GM19035 (cell line): ENCODE measurements around the gene COL27A1.

Source experiments
- ATAC-seq: cut with Tn5 transposase; IDR thresholded peaks from one replicate; pipeline ENCODE4 v1.9.1; 2021; ENCODE audit not compliant: unreplicated experiment

COL27A1 gene

DNA sequence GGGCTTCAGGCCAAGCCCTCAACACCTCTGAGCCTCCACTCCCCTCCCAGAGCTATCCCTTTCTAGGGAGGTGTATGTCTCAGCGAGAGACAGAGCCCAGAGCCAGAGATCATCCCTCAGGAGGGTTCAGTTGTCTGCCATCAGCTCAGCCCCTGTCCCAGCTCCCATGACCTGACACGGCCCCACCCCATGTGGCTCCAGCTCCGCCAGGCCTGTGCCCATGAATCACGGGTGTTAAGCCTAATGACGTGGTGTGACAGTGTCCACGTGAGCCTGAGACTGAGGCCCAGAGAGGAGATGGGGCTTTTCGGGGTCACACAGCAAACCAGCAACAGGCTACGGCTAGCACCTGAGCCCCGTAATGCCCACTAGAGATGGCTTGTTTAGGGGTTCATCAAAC lies 106.7 kb downstream of the COL27A1 start:
- no peak for ATAC-seq

DNA sequence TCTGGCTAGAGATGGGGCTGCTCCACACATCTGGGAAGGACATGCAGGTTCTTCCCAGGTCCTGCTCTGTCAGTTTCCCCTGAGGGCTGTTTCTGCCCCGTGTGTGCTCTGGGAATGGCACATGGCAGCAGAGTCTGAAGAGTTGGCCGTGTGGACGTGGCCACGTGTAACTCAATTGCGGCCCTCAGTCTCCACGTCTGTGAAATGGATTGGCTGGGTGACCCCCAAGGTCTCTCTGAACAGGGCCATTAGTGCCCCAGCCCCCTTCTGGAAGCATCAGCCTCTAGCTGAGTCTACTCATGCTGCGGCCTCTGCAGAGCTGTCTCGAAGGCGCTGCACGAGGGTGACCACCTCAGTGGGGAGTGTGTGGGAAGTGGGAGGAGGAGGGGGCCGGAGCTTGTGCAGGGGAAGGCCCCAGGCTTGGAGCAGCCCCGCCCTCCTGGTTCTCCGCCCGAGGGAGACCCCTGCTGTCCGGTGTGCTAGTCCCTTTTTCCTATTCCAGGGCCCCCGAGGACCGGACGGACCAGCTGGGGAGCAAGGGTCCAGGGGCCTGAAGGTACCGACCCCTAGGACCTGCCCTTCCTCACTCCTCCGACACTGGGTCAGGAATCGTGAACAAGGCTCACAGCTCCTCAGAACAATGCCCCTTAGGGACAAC lies 108.6 kb downstream of the COL27A1 start:
- no peak for ATAC-seq

DNA sequence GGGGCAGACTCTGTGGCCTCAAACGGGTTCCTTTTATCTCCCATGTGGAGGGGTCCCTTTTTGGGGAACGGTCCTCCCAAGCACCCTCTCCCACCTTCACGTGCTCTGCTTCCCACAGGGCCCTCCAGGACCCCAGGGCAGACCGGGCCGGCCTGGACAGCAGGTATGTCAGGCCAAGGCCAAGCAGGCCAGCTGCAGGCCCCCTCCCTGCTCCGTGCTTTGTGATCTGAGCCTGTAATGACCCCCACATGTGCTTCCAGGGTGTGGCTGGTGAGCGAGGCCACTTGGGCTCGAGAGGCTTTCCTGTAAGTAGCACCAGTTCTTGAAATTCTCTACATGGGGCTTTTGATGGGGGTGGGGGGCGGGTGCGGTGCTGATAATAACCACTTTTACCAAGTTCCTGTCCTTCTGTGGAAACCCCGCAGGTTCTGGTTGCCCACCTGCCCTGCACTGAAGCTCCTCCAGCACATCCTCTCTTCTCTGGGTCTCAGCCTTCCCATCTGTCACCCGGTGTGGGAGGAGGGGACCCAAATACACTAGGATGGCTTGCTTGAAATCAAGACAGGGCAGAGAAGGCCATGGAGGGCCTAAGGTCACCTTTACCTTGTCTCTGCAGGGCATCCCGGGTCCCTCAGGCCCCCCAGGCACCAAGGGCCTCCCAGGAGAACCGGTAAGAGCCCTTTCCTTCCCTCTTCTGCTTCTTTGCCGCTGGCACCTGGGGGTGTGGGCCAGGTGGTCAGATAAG lies 109.6 kb downstream of the COL27A1 start:
- no peak for ATAC-seq

DNA sequence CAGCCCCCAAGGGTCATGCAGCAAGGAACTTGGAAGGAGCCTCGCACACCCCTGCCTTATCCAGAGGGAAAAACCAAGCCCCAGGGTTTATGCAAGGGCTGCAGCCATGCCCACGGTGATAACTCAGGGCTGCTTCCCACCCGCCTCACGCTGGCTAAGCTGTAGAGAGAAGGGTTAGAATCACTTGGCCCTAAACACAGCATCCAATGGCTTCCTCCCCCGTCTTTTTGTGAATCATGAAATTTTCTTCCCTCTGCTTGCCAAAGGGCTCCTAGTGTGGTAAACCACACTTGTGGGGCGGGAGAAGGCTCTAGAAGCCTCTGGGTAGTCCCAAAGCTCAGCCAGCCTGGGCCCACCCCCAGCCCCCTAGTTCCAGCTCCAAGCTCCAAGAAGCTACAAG lies 111.6 kb downstream of the COL27A1 start:
- ATAC-seq = no peak

DNA sequence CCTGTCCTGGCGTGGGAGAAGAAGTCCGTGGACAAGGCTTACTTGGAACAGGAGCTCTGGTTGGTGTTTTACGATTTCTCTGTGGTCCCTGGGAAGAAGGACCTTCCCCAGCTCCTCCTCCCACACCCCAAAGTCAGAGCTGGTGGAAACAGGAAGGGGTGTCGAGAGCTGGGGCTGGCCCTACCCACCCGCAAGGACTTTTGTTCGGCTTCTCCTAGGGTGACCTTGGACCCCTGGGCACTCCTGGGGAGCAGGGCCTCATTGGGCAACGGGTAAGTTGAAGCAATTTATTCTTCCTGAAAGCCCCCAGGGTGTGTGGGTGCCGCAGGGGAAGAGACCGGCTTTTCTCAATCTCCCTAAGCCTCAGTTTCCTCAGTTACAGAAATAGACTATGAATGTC lies 113.7 kb downstream of the COL27A1 start:
- no peak for ATAC-seq

DNA sequence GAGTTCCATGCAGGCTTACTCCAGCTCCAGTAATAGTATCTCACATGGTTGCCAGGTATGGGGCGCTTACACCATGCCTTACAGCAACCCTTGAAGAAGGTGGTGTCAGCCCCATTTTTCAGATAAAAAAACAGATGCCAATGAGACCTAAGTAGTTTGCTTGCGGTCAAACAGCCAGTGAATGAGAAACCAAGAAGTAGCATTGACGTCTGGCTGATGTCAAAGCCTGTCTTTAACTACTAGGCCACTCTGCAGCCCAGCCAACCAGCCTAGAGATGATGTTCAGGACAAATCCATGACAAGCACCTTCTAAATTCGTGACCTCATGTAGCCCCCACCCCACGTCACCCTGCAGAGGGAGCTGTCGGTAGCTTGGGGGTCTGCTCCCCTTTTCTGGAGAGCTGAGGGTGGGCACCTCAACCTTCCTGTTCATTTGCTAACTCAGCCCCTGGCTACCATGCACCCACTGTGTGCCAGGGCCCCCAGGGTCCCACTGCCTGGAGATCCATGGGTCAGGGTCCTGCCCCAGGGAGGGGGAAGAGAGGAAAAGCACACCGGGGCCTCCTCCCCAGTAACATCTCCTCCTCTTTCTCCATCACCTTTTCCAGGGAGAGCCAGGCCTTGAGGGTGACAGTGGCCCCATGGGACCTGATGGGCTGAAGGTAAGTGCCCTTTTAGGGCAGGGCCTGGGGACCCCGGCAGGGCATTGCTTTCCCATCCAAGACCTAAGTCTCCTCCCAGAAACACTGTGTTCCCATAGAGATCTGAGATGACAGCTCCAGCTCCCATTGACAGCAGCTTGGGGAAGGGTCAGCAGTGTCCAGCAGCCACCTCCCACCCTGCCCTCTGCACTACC lies 115.0 kb downstream of the COL27A1 start:
- no peak for ATAC-seq

DNA sequence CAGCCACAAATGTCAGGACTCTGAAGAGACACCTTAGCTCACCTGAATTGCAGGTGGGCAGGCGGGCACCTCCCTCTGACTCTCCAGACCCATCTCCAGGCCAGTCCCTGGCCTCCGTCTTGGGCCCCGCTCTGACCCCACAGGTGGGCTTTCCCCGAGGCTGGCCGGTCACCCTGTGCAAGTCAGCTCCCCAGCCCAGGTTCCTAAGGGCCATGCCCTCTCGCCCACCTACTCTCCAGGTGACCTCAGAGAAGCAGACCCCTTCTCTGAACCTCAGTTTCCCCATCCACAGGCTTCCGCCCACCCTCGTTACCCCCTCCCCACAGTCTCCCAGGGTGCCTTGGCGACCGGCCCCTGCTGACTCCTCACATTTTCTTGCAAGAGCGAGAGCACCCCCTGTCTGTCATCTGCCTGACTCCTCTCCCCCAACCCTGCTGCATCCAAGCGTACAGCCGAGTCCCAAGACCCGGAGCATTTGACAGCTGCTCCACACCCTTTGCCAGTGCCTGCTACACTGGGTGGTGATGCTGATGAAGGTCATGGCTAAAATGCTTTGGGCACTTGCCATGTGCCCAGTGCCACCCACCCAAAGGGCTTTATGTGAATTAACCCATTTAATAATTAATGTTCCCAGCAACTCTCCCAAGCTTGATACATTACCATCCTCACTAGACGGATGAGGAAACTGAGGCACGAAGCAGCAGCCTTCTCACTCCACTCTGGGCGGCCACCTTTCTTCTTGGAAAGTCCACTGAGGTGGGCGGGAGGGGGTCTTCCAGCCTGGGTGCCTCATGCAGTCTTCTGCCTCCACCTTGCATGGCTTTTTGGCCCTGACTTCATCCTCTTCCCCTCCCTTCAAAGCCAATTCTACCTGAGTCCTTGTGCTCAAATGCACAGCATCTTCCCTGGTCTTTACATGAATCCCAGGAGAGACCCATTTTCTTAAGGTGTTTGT lies 116.5 kb downstream of the COL27A1 start:
- no peak for ATAC-seq

DNA sequence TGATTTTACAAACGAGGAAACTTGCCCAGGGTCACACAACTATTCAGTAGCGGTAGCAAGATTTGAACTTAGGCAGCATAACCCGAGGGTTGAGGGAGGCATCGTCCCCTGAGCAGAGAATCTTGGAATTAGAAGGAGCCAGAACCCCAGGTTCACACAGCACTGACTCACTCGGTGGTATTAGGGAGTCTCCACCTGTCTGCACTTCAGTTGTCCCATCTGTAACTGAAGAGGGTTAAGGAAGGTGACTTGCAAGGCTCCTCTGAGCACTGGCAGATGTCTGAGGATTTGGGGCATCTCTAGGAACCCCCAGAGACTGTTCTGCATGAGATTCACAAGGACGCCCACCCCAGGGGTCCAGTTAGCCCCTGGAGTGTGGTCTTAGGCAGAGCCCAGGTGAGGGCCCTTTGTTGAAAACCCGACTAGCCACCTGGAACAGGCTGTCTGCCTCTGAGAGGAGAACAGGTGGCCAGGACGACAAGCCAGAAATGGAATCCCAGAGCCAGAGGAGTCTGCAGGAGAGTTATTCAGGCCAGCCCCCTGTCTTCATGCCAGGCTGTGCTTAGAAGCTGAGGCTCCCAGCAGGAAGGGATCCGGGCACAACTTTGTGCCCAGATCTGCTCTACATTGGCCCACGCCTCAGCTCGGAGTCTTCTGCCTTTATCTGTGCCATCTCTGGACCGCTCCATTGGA lies 117.5 kb downstream of the COL27A1 start:
- ATAC-seq = no peak

DNA sequence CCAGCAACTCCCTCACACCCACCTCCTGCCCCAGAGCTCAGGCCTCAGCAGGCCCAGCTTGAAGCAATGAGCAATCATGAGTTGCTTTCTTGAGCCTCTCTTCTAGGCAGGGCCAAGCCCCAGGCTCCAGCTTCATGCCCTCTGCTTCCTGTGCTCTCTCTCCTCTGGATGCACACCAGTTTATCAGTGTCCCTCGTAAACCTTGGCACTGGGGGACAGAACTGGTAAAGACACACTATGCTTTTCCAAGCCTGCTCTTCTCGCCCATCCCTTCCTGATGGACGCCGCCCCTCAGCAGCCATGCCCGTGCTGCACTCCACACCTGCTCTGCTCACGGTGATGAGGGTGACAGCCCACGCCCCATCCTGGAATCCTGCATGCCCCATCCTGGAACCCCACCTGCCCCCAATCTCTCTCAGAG lies 118.1 kb downstream of the COL27A1 start:
- ATAC-seq = no peak

DNA sequence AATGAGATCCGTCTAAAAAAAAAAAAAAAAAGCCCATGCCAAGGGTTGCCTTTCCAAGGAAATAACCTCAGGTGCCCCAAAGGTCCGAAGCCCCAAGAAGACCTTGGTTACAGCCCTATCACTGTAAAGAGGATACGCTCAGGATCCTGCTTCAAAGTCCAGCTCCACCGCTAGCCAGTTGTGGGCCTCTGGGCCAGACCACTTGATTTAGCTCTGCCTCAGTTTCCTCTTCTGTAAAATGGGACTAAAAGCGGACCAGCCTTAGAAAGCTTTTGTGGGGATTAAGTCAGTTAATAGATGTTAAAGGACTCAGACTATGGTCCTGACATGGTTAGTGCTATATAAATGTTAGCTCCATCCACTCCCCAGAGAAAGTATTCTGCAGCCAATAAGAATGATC lies 118.9 kb downstream of the COL27A1 start:
- no peak for ATAC-seq

DNA sequence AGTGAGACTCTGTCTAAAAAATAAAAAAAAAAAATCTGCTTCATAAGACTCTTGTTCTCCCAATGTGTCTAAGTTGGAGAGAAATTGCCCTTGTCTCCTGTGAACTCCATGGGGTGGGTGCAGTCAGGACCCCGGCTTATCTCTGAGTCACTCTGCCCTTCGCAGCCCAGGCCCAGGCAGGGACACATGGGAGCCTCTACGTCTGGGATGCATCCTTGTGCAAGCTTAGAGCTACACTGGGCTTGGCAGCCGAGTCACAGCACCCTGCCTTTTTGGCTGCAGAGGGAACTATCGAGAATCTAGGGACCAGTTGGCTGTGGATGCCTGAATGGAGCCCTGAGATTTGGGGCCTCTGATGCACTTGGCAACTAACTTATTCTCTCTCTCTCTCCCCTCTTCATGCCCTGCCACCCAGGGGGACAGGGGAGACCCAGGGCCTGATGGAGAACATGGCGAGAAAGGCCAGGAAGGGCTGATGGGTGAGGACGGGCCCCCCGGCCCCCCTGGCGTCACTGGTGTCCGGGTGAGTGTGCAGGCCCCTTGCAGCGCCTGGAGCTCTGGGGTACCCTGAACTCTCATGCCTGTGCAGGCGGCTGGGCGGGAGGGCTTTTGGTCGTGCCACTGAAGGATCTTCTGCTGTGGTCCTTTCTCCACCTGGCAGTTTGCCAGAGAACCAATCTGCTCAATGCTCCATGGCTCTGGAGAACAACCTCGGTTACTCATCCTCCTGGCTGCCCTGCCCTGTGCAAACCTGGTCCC lies 120.1 kb downstream of the COL27A1 start:
- no peak for ATAC-seq

DNA sequence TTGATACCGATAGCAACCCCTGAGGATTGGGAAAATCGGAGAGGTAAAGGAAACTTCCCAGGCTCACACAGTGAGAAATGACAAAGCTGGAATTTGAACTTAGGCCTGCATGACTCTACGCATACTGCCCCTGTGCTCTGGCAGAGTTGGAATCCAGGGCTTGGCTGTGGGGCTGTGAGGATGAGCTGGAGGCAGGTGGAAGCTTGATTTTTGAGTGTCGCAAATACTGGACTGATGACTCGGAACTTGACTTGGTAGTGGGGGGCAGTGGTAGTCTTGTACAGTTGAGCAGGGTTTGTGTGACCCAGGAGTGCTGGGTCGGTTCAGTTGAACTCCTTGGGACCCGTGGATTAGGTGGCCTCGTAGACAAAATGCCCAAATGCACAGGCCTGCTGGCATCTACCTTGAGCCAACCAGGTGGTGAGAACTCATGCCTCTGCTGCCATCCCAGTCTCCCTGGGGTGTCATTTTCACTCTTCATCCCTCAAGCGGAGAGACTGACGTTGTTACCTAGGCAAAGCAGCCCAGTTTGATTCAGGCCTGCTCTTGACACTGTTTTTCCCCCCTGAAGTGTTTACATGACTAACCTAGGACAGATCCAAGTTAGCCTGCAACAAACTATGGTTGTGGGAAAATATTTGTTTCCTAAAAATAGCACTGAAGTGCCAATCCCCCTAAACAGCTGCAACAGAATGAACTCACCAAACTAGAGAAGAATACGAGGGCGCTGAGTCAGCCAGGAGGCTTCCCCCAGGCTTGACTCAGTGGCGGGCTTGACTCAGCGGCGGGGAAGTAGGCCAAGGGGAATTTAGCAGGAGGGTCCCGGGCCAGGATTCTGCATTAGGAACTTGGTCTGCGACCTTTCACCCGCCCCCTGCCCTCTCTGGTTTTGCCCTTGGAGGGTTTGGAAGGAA lies 121.8 kb downstream of the COL27A1 start:
- no peak for ATAC-seq

DNA sequence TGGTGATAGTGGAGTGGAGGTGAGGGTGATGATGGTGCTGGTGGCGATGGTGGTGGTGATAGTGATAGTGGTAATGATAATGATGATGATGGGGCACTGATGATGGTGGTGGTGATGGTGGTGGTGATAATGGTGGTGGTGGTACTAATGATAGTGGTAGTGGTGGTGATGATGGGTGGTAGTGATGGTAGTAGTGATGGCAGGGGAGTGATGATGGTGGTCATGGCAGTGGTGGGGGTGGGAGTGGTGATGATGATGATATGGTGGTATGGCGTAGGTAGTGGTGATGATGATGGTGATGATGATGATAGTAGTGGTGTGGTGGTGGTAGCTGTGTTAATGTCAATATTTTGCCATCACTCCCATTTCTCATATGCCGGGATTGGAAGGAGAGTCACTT lies 123.0 kb downstream of the COL27A1 start:
- ATAC-seq = no peak

DNA sequence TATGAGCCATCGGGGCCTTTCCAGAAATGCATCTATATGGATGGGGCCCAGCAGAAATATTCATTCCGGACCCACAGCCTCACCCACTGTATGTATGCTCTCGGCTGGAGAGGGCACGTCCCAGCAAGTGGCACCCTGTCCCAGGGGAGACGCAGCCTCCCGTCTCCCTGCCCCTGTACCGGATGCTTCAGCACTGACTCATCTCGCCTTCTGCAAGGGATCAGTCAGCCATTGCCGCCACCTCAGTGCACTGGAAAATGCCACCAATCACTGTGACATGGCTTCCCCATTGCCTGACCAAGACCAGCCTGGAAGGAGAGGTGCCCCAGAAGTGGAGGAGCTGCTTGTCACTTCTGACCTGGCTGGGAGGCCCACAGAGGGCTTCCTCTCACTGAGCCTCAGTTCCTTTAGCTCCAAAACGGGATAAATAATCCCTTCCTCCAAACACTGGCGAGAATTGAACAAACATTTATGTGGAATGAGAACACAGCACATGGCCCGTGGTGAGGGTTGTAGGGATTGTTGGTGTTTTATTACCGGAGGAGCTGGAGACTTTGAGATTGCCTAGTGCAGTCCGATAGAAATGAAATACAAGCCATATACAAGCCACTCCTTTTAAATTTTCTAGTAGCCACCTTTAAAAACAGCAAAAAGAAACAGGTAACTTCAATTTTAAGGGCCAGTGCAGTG lies 123.7 kb downstream of the COL27A1 start:
- no peak for ATAC-seq

DNA sequence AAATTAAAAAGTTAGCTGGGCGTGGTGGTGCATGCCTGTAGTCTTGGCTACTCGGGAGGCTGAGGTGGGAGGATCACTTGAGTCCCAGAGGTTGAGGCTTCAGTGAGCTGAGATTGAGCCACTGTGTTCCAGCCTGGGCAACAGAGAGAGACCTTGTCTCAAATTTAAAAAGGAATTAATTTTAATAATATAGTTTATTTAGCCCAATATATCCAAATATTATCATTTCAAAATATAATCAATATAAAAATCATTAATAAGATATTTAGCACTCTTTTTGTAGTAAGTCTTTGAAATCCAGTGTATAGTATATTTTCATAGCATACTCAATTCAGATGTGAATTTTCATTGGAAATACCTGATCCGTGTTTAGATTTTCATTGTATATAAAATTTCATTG lies 124.4 kb downstream of the COL27A1 start:
- ATAC-seq = no peak

DNA sequence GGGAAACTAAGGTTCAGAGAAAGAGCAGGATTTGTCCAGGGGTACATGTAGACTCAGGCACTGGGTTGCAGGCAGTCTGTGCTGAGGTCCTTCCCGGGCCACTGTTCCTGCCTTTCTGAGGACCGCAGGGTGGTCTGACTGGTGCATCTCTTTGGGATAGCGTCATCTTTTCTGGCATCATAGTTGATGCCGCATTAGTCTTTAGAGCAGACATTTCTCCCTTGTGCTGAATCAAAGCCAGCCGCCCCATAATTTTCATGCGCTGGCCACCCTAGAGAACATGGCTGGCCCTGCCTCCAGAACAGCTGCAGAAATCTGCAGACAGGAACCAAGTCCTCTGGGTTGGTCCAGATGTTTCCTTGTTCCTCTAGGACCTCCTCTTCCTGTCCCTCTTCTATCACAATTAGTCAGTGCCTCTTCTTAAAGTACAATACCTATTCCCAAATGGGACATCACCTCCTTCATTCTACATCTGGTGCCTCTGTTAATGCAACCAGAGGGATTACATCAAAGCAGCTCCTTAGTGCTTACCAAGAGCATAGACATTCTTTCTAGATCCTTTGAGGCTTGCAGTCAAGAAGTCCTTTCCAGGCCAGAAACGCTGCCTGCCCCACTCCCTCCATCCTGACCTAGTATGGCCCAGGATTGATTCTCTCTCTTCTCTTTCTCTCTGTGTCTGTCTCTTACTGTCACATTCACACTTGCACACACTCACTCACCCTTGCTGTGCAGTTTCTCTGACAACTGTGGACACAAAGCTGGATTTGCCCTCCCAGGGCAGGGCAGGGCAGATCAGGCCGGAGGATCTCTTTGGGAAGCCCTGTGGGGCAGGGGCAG lies 125.5 kb downstream of the COL27A1 start:
- no peak for ATAC-seq
